K562 (cell line): ENCODE results near the gene IFNB1. TPM values are rescaled to one million over a fixed set of nuclear protein-coding genes. Genes with fewer than 3 reads are reported as not detected.

Experiments
- CTBP1 ChIP-seq: fragments of 450-650 bp; IDR thresholded peaks from 2 replicates; pipeline ENCODE4 v1.6.1; 2016; ENCODE audit warnings: borderline replicate concordance
- DEAF1 ChIP-seq: fragments of 450-650 bp; formaldehyde crosslinking; IDR thresholded peaks from 2 replicates; pipeline ENCODE4 v1.4.0; 2020; ENCODE audit warnings: mild to moderate bottlenecking, moderate library complexity
- E2F8 ChIP-seq: fragments of 450-650 bp; IDR thresholded peaks from 2 replicates; pipeline ENCODE4 v1.7.1; 2018; ENCODE audit warnings: mild to moderate bottlenecking, low read depth; ENCODE audit not compliant: partially characterized antibody
- HMBOX1 ChIP-seq: sonication (generic); IDR thresholded peaks from 2 replicates; pipeline ENCODE4 v1.6.1; 2016
- PRPF4 ChIP-seq: fragments of 200-400 bp; formaldehyde crosslinking; IDR thresholded peaks from one replicate; pipeline ENCODE4 v1.6.1; 2017; ENCODE audit warnings: low read length, low read depth, mild to moderate bottlenecking; ENCODE audit not compliant: insufficient read depth, poor library complexity, severe bottlenecking
- ZNF449 ChIP-seq: fragments of 250-450 bp; sonication (Bioruptor Pico); IDR thresholded peaks from 2 replicates; pipeline ENCODE4 v1.8.0; 2022; ENCODE audit warnings: moderate library complexity, mild to moderate bottlenecking, inconsistent platforms
- ZNF511 ChIP-seq: sonication (generic); formaldehyde crosslinking; IDR thresholded peaks from 2 replicates; pipeline ENCODE4 v1.8.0; 2022; ENCODE audit warnings: mild to moderate bottlenecking, missing genetic modification reagents
- ZNF778 ChIP-seq: fragments of 450-650 bp; formaldehyde crosslinking; IDR thresholded peaks from 2 replicates; pipeline ENCODE4 v1.4.0; 2020; ENCODE audit warnings: mild to moderate bottlenecking, moderate library complexity
- polyA plus RNA-seq, 8 experiments: library from polyadenylated mRNA; depleted of rRNA in 4 of 8; stranded (reverse) in 5 of 8; unstranded in 3 of 8; fragments of >200 nt; fragmentation: Nextera tagmentation in 2 of 8; fragmentation: Illumina TruSeq in 1 of 8; extraction: Ambion mirVana in 2 of 8; extraction: Trizol in 1 of 8; gene quantifications; 2 replicates each; pipeline versions ENCODE4 v1.2.1 to v1.2.3, GENCODE V29; 2011 to 2014; ENCODE audit warnings: inconsistent platforms in 1 of 8, missing spikeins in 1 of 8
- total RNA-seq, 7 experiments: library from RNA; depleted of rRNA in 6 of 7; stranded (reverse); fragments of >200 nt in 6 of 7; fragmentation: Illumina TruSeq in 2 of 7; extraction: Trizol in 2 of 7; gene quantifications; 2 replicates each; pipeline versions ENCODE4 v1.2.1 to v1.2.3, GENCODE V29; 2011 to 2021; ENCODE audit warnings: low replicate concordance in 1 of 7

Gene IFNB1
- total and polyA plus RNA-seq, 9 of the 15 experiments (the other 6 are each of a cell fraction or from before 2014, with no cell fraction given): not detected

- TF ChIP-seq E2F8 (no peak), ZNF511 (CRISPR knock-in tag) (no peak), ZNF449 (no peak), HMBOX1 (no peak), DEAF1 (CRISPR knock-in tag) (no peak), CTBP1 (no peak), ZNF778 (CRISPR knock-in tag) (no peak), PRPF4 (no peak)
These were observed 20.1 kb upstream of the IFNB1 start (continued) for GRCh38 chr9:21097817-21098216.
